Measurements from ENCODE around the gene TIMP4.

DNA sequence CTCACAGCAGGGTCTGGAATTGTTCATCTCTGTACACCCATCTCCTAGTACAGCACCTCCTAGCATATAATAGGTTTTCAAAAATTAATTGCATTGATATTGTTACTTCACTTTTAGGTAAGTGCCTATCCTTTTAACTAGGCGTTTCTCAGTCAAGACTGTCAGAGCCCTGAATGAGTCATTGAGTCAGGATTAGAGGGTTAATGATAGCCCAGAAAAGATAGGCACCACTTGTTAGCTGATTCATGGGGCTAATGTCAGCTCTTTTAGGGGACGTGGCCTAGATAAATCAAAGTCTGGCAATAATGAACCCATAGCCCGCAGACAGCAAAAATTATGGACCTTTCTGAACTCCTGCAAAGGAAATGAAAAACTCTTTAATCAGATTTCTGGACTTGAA is 42.9 kb downstream of the TIMP4 start:
- TF ChIP-seq CTCF (IDR thresholded peaks at IDR 0.05) (no peak), POLR2AphosphoS5 (IDR thresholded peaks at IDR 0.05) (no peak), POLR2A (IDR thresholded peaks at IDR 0.05) (no peak), EP300 (IDR thresholded peaks at IDR 0.05) (no peak)

All from suprapubic skin (tissue), 4 donors.